ENCODE results near the gene PRR12. TPM values are rescaled to one million over a fixed set of nuclear protein-coding genes. Genes with fewer than 3 reads are reported as not detected.

Gene PRR12
- total RNA-seq, 4 donors from 2014 or later = 19.6 to 53.1 (median 24.5) TPM

- TF ChIP-seq CTCF (IDR thresholded peaks at IDR 0.05) (no peak), POLR2A (IDR thresholded peaks at IDR 0.05) (no peak)
- no peak overlapping the region for H3K4me3 ChIP-seq (ENCODE audit: low read depth, poor library complexity, severe bottlenecking)
- WGBS, 2 donors = 86 to 92% methylated on average over 3 of the region's 3 CpGs
- intact Hi-C loops (cut with DNase I; ENCODE audit: low total_unique reads) = loop anchor here (10.0 kb wide), 1 partner anchor 95 kb away; no protein-coding TSS in a partner anchor
- no peak for DNase-seq (ENCODE audit: low spot score in 2 of 2)
Measured at GRCh38 chr19:49669516-49669915, 78.5 kb downstream of the PRR12 start.

GRCh38 chr19:49672131-49672919 is 81.3 kb downstream of the PRR12 start:
- no peak for TF ChIP-seq POLR2A (IDR thresholded peaks at IDR 0.05)
- peak in 1 of 3 donors; percentile 75 for TF ChIP-seq CTCF (IDR thresholded peaks at IDR 0.05)
- intact Hi-C loops (cut with DNase I; ENCODE audit: low total_unique reads) = no loop called here
- H3K4me3 ChIP-seq (ENCODE audit: low read depth, poor library complexity, severe bottlenecking) = no peak overlapping the region
- peak in 1 of 2 donors; percentile 95 for DNase-seq (ENCODE audit: low spot score in 2 of 2)
- WGBS, 2 donors = 25 to 35% methylated on average over 28 of the region's 28 CpGs

Other genes with a start within 250 kb of the PRR12 start
- 10 to 100 TPM in 2 of 4 donors, 1 to 10 TPM in 2; 1.3 to 17.6 (median 9.8) TPM for gene TEAD2, start 228.8 kb upstream of the PRR12 start, total RNA-seq
- gene DKKL1, start 227.3 kb upstream of the PRR12 start, total RNA-seq = 1 to 10 TPM in 1 of 4 donors, not detected in 3; 3.0 TPM
- not detected for gene KASH5, start 202.9 kb upstream of the PRR12 start, total RNA-seq
- gene PTH2, start 167.7 kb upstream of the PRR12 start, total RNA-seq = not detected
- not detected for gene GFY, start 165.8 kb upstream of the PRR12 start, total RNA-seq
- 1 to 10 TPM in 2 of 4 donors, under 1 TPM in 2; 0.38 to 1.4 (median 0.97) TPM for gene SLC17A7, start 149.7 kb upstream of the PRR12 start, total RNA-seq
- gene PIH1D1, start 139.4 kb upstream of the PRR12 start, total RNA-seq = 100 to 1,000 TPM in 3 of 4 donors, 10 to 100 TPM in 1; 79.6 to 144 (median 118) TPM
- gene ALDH16A1, start 138.0 kb upstream of the PRR12 start, total RNA-seq = 10 to 100 TPM; 26.6 to 47.2 (median 42.6) TPM
- gene FLT3LG, start 117.0 kb upstream of the PRR12 start, total RNA-seq = 1 to 10 TPM; 2.8 to 6.0 (median 4.4) TPM
- gene RPL13A, start 103.6 kb upstream of the PRR12 start, total RNA-seq = 1,000 to 10,000 TPM; 3,727 to 4,286 (median 3,958) TPM
- gene RPS11, start 94.7 kb upstream of the PRR12 start, total RNA-seq = 1,000 to 10,000 TPM; 4,267 to 5,958 (median 4,793) TPM
- 100 to 1,000 TPM; 130 to 198 (median 146) TPM for gene FCGRT, start 78.5 kb upstream of the PRR12 start, total RNA-seq
- 10 to 100 TPM in 2 of 4 donors, 1 to 10 TPM in 2; 8.8 to 15.3 (median 10.9) TPM for gene RCN3, start 63.2 kb upstream of the PRR12 start, total RNA-seq
- gene NOSIP, start 10.6 kb upstream of the PRR12 start, total RNA-seq = 10 to 100 TPM; 62.0 to 84.8 (median 66.8) TPM
- 10 to 100 TPM; 13.9 to 31.2 (median 18.6) TPM for gene PRRG2, start 9.9 kb upstream of the PRR12 start, total RNA-seq
- gene RRAS, start 49.0 kb downstream of the PRR12 start, total RNA-seq = 10 to 100 TPM; 14.0 to 20.2 (median 18.8) TPM
- 10 to 100 TPM; 28.6 to 54.3 (median 33.7) TPM for gene SCAF1, start 51.0 kb downstream of the PRR12 start, total RNA-seq
- 100 to 1,000 TPM in 1 of 4 donors, 10 to 100 TPM in 3; 38.7 to 102 (median 74.9) TPM for gene IRF3, start 74.7 kb downstream of the PRR12 start, total RNA-seq
- 1 to 10 TPM; 6.1 to 9.2 (median 6.6) TPM for gene BCL2L12, start 74.8 kb downstream of the PRR12 start, total RNA-seq
- gene PRMT1, start 86.1 kb downstream of the PRR12 start, total RNA-seq = 100 to 1,000 TPM; 102 to 117 (median 108) TPM
- gene ADM5, start 98.4 kb downstream of the PRR12 start, total RNA-seq = 1 to 10 TPM in 3 of 4 donors, under 1 TPM in 1; 0.49 to 3.7 (median 3.5) TPM
- 1 to 10 TPM in 3 of 4 donors, under 1 TPM in 1; 0.97 to 3.3 (median 1.8) TPM for gene CPT1C, start 99.9 kb downstream of the PRR12 start, total RNA-seq
- 1 to 10 TPM in 1 of 4 donors, under 1 TPM in 1, not detected in 2; 0.49 to 4.0 TPM for gene TSKS, start 172.1 kb downstream of the PRR12 start, total RNA-seq
- 100 to 1,000 TPM; 112 to 123 (median 116) TPM for gene AP2A1, start 175.8 kb downstream of the PRR12 start, total RNA-seq
- gene FUZ, start 222.1 kb downstream of the PRR12 start, total RNA-seq = 10 to 100 TPM in 3 of 4 donors, 1 to 10 TPM in 1; 9.1 to 21.5 (median 15.6) TPM
- gene MED25, start 227.1 kb downstream of the PRR12 start, total RNA-seq = 10 to 100 TPM; 28.9 to 43.7 (median 30.8) TPM